Cardiac fibroblast (primary cell): Measurements from ENCODE around the gene SNRNP48.

Experiments
- DNase-seq, 2 donors: peaks; one replicate each; pipeline versions ENCODE4 v3.0.0 to v3.0.0-alpha.2; 2010; ENCODE audit warnings: low read depth in 2 of 2
- H3K4me3 ChIP-seq, 2 donors: replicated peaks in 1 of 2; 1 replicate in 1 of 2; 2 replicates in 1 of 2; pipeline ENCODE4 v1.5.1; 2011; ENCODE audit warnings: low read depth in 2 of 2, low read length in 2 of 2, mild to moderate bottlenecking in 2 of 2, moderate library complexity in 1 of 2
- CTCF ChIP-seq: IDR thresholded peaks from one replicate; pipeline ENCODE4 v1.5.1; 2011; ENCODE audit warnings: low read depth, mild to moderate bottlenecking, low read length, inconsistent platforms

Gene SNRNP48

GRCh38 chr6:7579851-7580250 is 10.1 kb upstream of the SNRNP48 start:
- no peak for TF ChIP-seq CTCF
- DNase-seq: no peak
- H3K4me3 ChIP-seq: no peak overlapping the region

GRCh38 chr6:7580537-7580926 is 9.5 kb upstream of the SNRNP48 start:
- TF ChIP-seq CTCF: no peak
- DNase-seq: no peak
- no peak overlapping the region for H3K4me3 ChIP-seq

- no peak for DNase-seq
- H3K4me3 ChIP-seq: no peak overlapping the region
- TF ChIP-seq CTCF: no peak
Observed at GRCh38 chr6:7580927-7581618, 8.9 kb upstream of the SNRNP48 start.

GRCh38 chr6:7585287-7585930 is 4.6 kb upstream of the SNRNP48 start:
- no peak for TF ChIP-seq CTCF
- H3K4me3 ChIP-seq: no peak overlapping the region
- no peak for DNase-seq

GRCh38 chr6:7587631-7588100 is 2.3 kb upstream of the SNRNP48 start:
- TF ChIP-seq CTCF: no peak
- DNase-seq: peak; percentile 27 to 38

GRCh38 chr6:7588506-7588905 is 1.5 kb upstream of the SNRNP48 start:
- TF ChIP-seq CTCF: no peak
- H3K4me3 ChIP-seq: no peak overlapping the region
- no peak for DNase-seq

More at GRCh38 chr6:7587631-7588100, 2.3 kb upstream of the SNRNP48 start:
- no peak overlapping the region for H3K4me3 ChIP-seq
